Fibroblast of lung (primary cell): ENCODE data around the gene RSPO1.

ENCODE experiments used
- CTCF ChIP-seq, 2 donors: IDR thresholded peaks in 1 of 2; conservative IDR thresholded peaks in 1 of 2; 1 replicate in 1 of 2; 2 replicates in 1 of 2; pipeline ENCODE4 v1.5.1; 2011 to 2012; ENCODE audit warnings: low read length in 2 of 2, control low read depth in 1 of 2, inconsistent platforms in 1 of 2, low read depth in 1 of 2, mild to moderate bottlenecking in 1 of 2
- EZH2 ChIP-seq: IDR thresholded peaks from 2 replicates; pipeline ENCODE4 v1.5.1; 2012; ENCODE audit warnings: low read length, control low read depth, mild to moderate bottlenecking; ENCODE audit errors: missing control alignments

- no peak for TF ChIP-seq CTCF (conservative IDR thresholded peaks at IDR 0.05 in 1 of 2, IDR thresholded peaks at IDR 0.05 in 1 of 2; ENCODE audit: low read depth in 1 of 2, low read length in 2 of 2)
- TF ChIP-seq EZH2 = no peak
Measured at GRCh38 chr1:37671261-37671660, 36.6 kb upstream of the RSPO1 start.
